ENCODE results near the gene AGR2. TPM values are rescaled to one million over a fixed set of nuclear protein-coding genes. Genes with fewer than 3 reads are reported as not detected.

The AGR2 gene
- total RNA-seq, 1 donor: not detected

DNA sequence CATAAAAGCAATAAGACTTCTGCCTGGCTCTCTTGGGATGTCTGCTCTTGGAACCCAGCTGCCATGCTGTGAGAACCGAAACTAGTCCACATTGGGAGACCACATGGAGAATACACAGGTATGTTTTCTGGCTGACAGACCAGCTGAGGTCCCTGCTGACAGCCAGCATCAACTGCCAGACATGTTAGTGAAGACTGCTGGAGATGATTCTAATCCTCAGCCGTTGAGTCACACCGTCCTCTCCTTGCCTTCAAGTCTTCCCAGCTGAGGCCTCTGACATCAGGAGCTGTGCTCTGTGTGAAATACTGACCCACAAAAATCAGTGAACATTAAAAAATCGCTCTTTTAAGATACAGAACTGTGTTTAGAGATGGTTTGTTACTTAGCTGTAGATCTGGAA, 36.9 kb upstream of the AGR2 start:
- no peaks in the 10 kb centered on the region for H3K9me3 ChIP-seq (ENCODE audit: low read depth, low read length)
- H3K4me2 ChIP-seq (ENCODE audit: insufficient read depth, low read length): no peak overlapping the region
- TF ChIP-seq CTCF (IDR thresholded peaks at IDR 0.05; ENCODE audit: extremely low read depth, low read depth, low read length): no peak
- peaks cover 13% of the 10 kb centered on the region for H3K4me1 ChIP-seq (ENCODE audit: insufficient read depth, low read length)
- H3K79me2 ChIP-seq (ENCODE audit: insufficient read depth, low read length): no peaks in the 10 kb centered on the region
- H3K36me3 ChIP-seq (ENCODE audit: insufficient read depth, low read length): no peaks in the 10 kb centered on the region
- H3K27me3 ChIP-seq (ENCODE audit: insufficient read depth, low read length): no peaks in the 10 kb centered on the region
- peak overlapping the region; percentile 29 for H2AFZ ChIP-seq (ENCODE audit: low read length)
- H3K27ac ChIP-seq (ENCODE audit: low read depth, low read length): no peak overlapping the region
- no peak overlapping the region for H3K4me3 ChIP-seq (ENCODE audit: insufficient read depth, low read length)
- DNase-seq (ENCODE audit: insufficient read length, low spot score, missing footprints): no peak
- H4K20me1 ChIP-seq (ENCODE audit: insufficient read depth, low read length): no peaks in the 10 kb centered on the region

- no peak for TF ChIP-seq CTCF (IDR thresholded peaks at IDR 0.05; ENCODE audit: extremely low read depth, low read depth, low read length)
Observed at GRCh38 chr7:16840094-16840493, 35.3 kb upstream of the AGR2 start.

GRCh38 chr7:16839646-16840045, 34.8 kb upstream of the AGR2 start:
- Histone ChIP-seq H3K79me2 (ENCODE audit: insufficient read depth, low read length) (no peaks in the 10 kb centered on the region), H4K20me1 (ENCODE audit: insufficient read depth, low read length) (no peaks in the 10 kb centered on the region), H2AFZ (ENCODE audit: low read length) (no peak overlapping the region), H3K27ac (ENCODE audit: low read depth, low read length) (no peak overlapping the region), H3K4me1 (ENCODE audit: insufficient read depth, low read length) (peaks cover 13% of the 10 kb centered on the region), H3K4me2 (ENCODE audit: insufficient read depth, low read length) (no peak overlapping the region), H3K27me3 (ENCODE audit: insufficient read depth, low read length) (no peaks in the 10 kb centered on the region), H3K9me3 (ENCODE audit: low read depth, low read length) (no peaks in the 10 kb centered on the region), H3K36me3 (ENCODE audit: insufficient read depth, low read length) (no peaks in the 10 kb centered on the region), H3K4me3 (ENCODE audit: insufficient read depth, low read length) (no peak overlapping the region)
- no peak for TF ChIP-seq CTCF (IDR thresholded peaks at IDR 0.05; ENCODE audit: extremely low read depth, low read depth, low read length)
- DNase-seq (ENCODE audit: insufficient read length, low spot score, missing footprints): no peak

More at GRCh38 chr7:16840094-16840493, 35.3 kb upstream of the AGR2 start:
- H4K20me1 ChIP-seq (ENCODE audit: insufficient read depth, low read length): no peaks in the 10 kb centered on the region
- H2AFZ ChIP-seq (ENCODE audit: low read length): peak overlapping the region; percentile 37
- no peak overlapping the region for H3K27ac ChIP-seq (ENCODE audit: low read depth, low read length)
- H3K4me2 ChIP-seq (ENCODE audit: insufficient read depth, low read length): no peak overlapping the region
- no peaks in the 10 kb centered on the region for H3K9me3 ChIP-seq (ENCODE audit: low read depth, low read length)
- H3K36me3 ChIP-seq (ENCODE audit: insufficient read depth, low read length): no peaks in the 10 kb centered on the region
- H3K79me2 ChIP-seq (ENCODE audit: insufficient read depth, low read length): no peaks in the 10 kb centered on the region
- H3K4me1 ChIP-seq (ENCODE audit: insufficient read depth, low read length): peaks cover 13% of the 10 kb centered on the region
- H3K4me3 ChIP-seq (ENCODE audit: insufficient read depth, low read length): no peak overlapping the region
- H3K27me3 ChIP-seq (ENCODE audit: insufficient read depth, low read length): no peaks in the 10 kb centered on the region
- DNase-seq (ENCODE audit: insufficient read length, low spot score, missing footprints): no peak

DNA sequence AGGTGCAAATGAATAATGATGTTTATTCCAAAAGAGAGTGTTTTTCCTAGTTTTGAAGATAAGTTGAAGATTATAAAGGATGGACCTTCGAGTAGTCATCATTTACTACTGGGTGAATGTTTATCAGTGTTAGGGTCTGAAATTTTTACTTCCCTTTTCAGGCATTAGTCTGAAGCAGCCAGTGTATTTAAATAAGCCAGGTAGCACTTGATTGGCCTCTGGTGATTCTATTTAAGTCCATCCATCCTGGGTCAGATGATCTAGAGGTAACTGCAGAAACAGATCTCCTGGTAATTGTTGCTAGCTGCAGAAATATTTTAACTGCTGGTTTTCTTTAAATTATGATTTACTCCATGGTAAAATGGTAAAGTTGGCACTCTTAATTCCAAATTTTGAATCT, 34.1 kb upstream of the AGR2 start:
- H2AFZ ChIP-seq (ENCODE audit: low read length): no peak overlapping the region
- H3K27ac ChIP-seq (ENCODE audit: low read depth, low read length): no peak overlapping the region
- no peak overlapping the region for H3K4me2 ChIP-seq (ENCODE audit: insufficient read depth, low read length)
- H3K79me2 ChIP-seq (ENCODE audit: insufficient read depth, low read length): no peaks in the 10 kb centered on the region
- H3K4me3 ChIP-seq (ENCODE audit: insufficient read depth, low read length): no peak overlapping the region
- peaks cover 13% of the 10 kb centered on the region for H3K4me1 ChIP-seq (ENCODE audit: insufficient read depth, low read length)
- no peaks in the 10 kb centered on the region for H4K20me1 ChIP-seq (ENCODE audit: insufficient read depth, low read length)
- no peak for TF ChIP-seq CTCF (IDR thresholded peaks at IDR 0.05; ENCODE audit: extremely low read depth, low read depth, low read length)
- DNase-seq (ENCODE audit: insufficient read length, low spot score, missing footprints): no peak
- no peaks in the 10 kb centered on the region for H3K9me3 ChIP-seq (ENCODE audit: low read depth, low read length)
- H3K36me3 ChIP-seq (ENCODE audit: insufficient read depth, low read length): no peaks in the 10 kb centered on the region
- no peaks in the 10 kb centered on the region for H3K27me3 ChIP-seq (ENCODE audit: insufficient read depth, low read length)

Measured in osteoblast (primary cell).